Keratinocyte (primary cell): ENCODE results near the gene LHX4.

Source experiments
- CTCF ChIP-seq, 3 experiments: IDR thresholded peaks in 1 of 3; conservative IDR thresholded peaks in 1 of 3; optimal IDR thresholded peaks in 1 of 3; 2 replicates in 2 of 3; 3 replicates in 1 of 3; pipeline versions ENCODE3 to v1.5.1; 2011; ENCODE audit warnings: low read length in 3 of 3, mild to moderate bottlenecking in 3 of 3, moderate library complexity in 2 of 3, control low read depth in 1 of 3, inconsistent platforms in 1 of 3; ENCODE audit not compliant: insufficient read depth in 2 of 3; ENCODE audit errors: extremely low read depth in 1 of 3
- EZH2 ChIP-seq: IDR thresholded peaks from one replicate; pipeline ENCODE4 v1.6.1; 2012; ENCODE audit warnings: inconsistent platforms, mild to moderate bottlenecking, low read length, moderate library complexity

GRCh38 chr1:180224902-180225301 is 5.2 kb upstream of the LHX4 start:
- TF ChIP-seq CTCF (optimal IDR thresholded peaks at IDR 0.05 in 1 of 3, IDR thresholded peaks at IDR 0.05 in 1 of 3, conservative IDR thresholded peaks at IDR 0.05 in 1 of 3; ENCODE audit: extremely low read depth in 1 of 3, insufficient read depth in 2 of 3, low read length in 3 of 3) (no peak), EZH2 (no peak)
